ENCODE results near the gene RDH5. TPM values are rescaled to one million over a fixed set of nuclear protein-coding genes. Genes with fewer than 3 reads are reported as not detected.

Gene RDH5
- total and polyA plus RNA-seq, 11 donors = 5.9 to 42.4 (median 17.4) TPM

GRCh38 chr12:55723516-55724225 lies 3.5 kb downstream of the RDH5 start:
- ATAC-seq (no peak), DNase-seq (peak in 2 of 5 donors; percentile 30 to 33)
- Histone ChIP-seq H3K4me1 (peaks cover 10 to 84% (median 73%) of the 10 kb centered on the region in 12 donors), H3K27me3 (no peaks in the 10 kb centered on the region), H3K36me3 (peaks cover 0 to 65% (median 36%) of the 10 kb centered on the region in 9 donors), H3K4me3 (peak overlapping the region in 1 of 12 donors; percentile 10), H3K27ac (peak overlapping the region in 9 of 12 donors; percentile 18 to 99 (median 46)), H3K9me3 (no peaks in the 10 kb centered on the region)
- 31 to 55% (median 39%) methylated on average over 10 of the region's 10 CpGs for WGBS, 4 donors
- intact Hi-C loops (cut with DNase I) = loop anchor here in 4 of 10 donors (5.0 kb wide), 1 partner anchor 41 kb away; a partner anchor contains a TSS
- no peak for TF ChIP-seq POLR2A (IDR thresholded peaks at IDR 0.05)
- TF ChIP-seq, protein P1, sequence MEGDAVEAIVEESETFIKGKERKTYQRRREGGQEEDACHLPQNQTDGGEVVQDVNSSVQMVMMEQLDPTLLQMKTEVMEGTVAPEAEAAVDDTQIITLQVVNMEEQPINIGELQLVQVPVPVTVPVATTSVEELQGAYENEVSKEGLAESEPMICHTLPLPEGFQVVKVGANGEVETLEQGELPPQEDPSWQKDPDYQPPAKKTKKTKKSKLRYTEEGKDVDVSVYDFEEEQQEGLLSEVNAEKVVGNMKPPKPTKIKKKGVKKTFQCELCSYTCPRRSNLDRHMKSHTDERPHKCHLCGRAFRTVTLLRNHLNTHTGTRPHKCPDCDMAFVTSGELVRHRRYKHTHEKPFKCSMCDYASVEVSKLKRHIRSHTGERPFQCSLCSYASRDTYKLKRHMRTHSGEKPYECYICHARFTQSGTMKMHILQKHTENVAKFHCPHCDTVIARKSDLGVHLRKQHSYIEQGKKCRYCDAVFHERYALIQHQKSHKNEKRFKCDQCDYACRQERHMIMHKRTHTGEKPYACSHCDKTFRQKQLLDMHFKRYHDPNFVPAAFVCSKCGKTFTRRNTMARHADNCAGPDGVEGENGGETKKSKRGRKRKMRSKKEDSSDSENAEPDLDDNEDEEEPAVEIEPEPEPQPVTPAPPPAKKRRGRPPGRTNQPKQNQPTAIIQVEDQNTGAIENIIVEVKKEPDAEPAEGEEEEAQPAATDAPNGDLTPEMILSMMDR (IDR thresholded peaks at IDR 0.05) = no peak

DNA sequence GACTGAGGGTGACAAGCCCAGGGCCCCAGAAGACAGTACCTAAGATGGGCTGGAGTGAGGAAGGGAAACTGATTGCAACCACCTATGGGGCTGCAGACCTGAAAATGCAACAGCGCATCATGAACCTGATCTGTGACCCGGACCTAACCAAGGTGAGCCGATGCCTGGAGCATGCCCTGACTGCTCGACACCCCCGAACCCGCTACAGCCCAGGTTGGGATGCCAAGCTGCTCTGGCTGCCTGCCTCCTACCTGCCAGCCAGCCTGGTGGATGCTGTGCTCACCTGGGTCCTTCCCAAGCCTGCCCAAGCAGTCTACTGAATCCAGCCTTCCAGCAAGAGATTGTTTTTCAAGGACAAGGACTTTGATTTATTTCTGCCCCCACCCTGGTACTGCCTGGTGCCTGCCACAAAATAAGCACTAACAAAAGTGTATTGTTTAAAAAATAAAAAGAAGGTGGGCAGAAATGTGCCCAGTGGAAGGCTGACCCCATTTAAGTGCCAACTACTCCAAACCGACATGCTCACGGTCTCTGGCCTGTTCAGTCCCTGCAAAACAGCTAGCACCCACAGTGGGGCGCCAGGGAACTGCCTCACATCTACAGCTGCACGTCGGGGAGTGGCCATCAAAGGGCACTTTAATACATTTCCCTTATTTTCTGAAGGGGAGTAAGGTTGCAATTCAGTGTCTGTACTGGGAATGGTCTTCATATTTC lies 4.2 kb downstream of the RDH5 start:
- Histone ChIP-seq H3K36me3 (peaks cover 0 to 60% (median 36%) of the 10 kb centered on the region in 9 donors), H3K27me3 (no peaks in the 10 kb centered on the region), H3K4me3 (no peak overlapping the region), H3K9me3 (no peaks in the 10 kb centered on the region), H3K4me1 (peaks cover 10 to 80% (median 65%) of the 10 kb centered on the region in 12 donors), H3K27ac (peak overlapping the region in 8 of 12 donors; percentile 7 to 99 (median 43))
- ATAC-seq (no peak), DNase-seq (peak in 2 of 5 donors; percentile 80)
- intact Hi-C loops (cut with DNase I) = loop anchor here in 4 of 10 donors (5.0 kb wide), 1 partner anchor 42 kb away; a partner anchor contains a TSS
- WGBS, 4 donors = 53 to 61% (median 55%) methylated on average over 11 of the region's 11 CpGs
- no peak for TF ChIP-seq POLR2A (IDR thresholded peaks at IDR 0.05)
- TF ChIP-seq, protein P1 (IDR thresholded peaks at IDR 0.05) = peak; percentile 25 to 70 (median 52)

GRCh38 chr12:55724940-55725309 lies 4.7 kb downstream of the RDH5 start:
- TF ChIP-seq, protein P1 (IDR thresholded peaks at IDR 0.05) = peak in 1 of 12 donors; percentile 1
- TF ChIP-seq POLR2A (IDR thresholded peaks at IDR 0.05) = no peak
- no peaks in the 10 kb centered on the region for H3K9me3 ChIP-seq
- 30 to 43% (median 36%) methylated on average over 3 of the region's 3 CpGs for WGBS, 4 donors
- DNase-seq = peak in 1 of 5 donors; percentile 20
- H3K36me3 ChIP-seq = peaks cover 0 to 55% (median 36%) of the 10 kb centered on the region in 9 donors
- peak overlapping the region in 6 of 12 donors; percentile 7 to 99 (median 43) for H3K27ac ChIP-seq
- no peak for ATAC-seq
- no peaks in the 10 kb centered on the region for H3K27me3 ChIP-seq
- H3K4me3 ChIP-seq = no peak overlapping the region
- intact Hi-C loops (cut with DNase I) = loop anchor here in 4 of 10 donors (5.0 kb wide), 1 partner anchor 43 kb away; a partner anchor contains a TSS
- H3K4me1 ChIP-seq = peaks cover 10 to 80% (median 64%) of the 10 kb centered on the region in 12 donors

- ATAC-seq (no peak), DNase-seq (peak in 1 of 5 donors; percentile 24)
- no peaks in the 10 kb centered on the region for H3K9me3 ChIP-seq
- H3K27me3 ChIP-seq = no peaks in the 10 kb centered on the region
- H3K4me1 ChIP-seq = peaks cover 10 to 80% (median 64%) of the 10 kb centered on the region in 12 donors
- intact Hi-C loops (cut with DNase I) = no loop called here
- peak overlapping the region in 3 of 12 donors; percentile 3 to 99 (median 27) for H3K27ac ChIP-seq
- 38 to 46% (median 43%) methylated on average over 3 of the region's 3 CpGs for WGBS, 4 donors
- H3K36me3 ChIP-seq = peaks cover 0 to 49% (median 36%) of the 10 kb centered on the region in 9 donors
- no peak for TF ChIP-seq POLR2A (IDR thresholded peaks at IDR 0.05)
- TF ChIP-seq, protein P1 (IDR thresholded peaks at IDR 0.05) = no peak
- no peak overlapping the region for H3K4me3 ChIP-seq
Observed at GRCh38 chr12:55725556-55725955, 5.4 kb downstream of the RDH5 start.

Data from heart left ventricle (tissue), 16 donors.